Measurements from ENCODE around the gene LRRC49.

LRRC49 gene

GRCh38 chr15:70892002-70892911 lies at the start of gene LRRC49, which contains the start of gene THAP10:
TSS of gene LRRC49 (plus strand) at chr15:70892826. CDS start at chr15:70892895, 69 bp downstream.
TSS of gene THAP10 (minus strand) at chr15:70892433. CDS start at chr15:70892272, 161 bp downstream.
- peak; percentile 33 for DNase-seq (ENCODE audit: low spot score)
- H3K9me3 Mint-ChIP-seq, result no peaks in the 10 kb centered on the region
- peaks cover 55% of the 10 kb centered on the region for H3K27me3 Mint-ChIP-seq (ENCODE audit: low read depth)
- peaks cover 9% of the 10 kb centered on the region for H3K4me1 Mint-ChIP-seq (ENCODE audit: low read depth)
- no peaks in the 10 kb centered on the region for H3K36me3 Mint-ChIP-seq (ENCODE audit: low read depth)
- H3K4me3 Mint-ChIP-seq, result peak within 1 kb of the TSS; percentile 87
- no peak within 1 kb of the TSS for H3K27ac Mint-ChIP-seq

- no peaks in the 10 kb centered on the region for H3K4me1 Mint-ChIP-seq (ENCODE audit: low read depth)
- no peak for DNase-seq (ENCODE audit: low spot score)
- no peaks in the 10 kb centered on the region for H3K36me3 Mint-ChIP-seq (ENCODE audit: low read depth)
- peaks cover 24% of the 10 kb centered on the region for H3K27me3 Mint-ChIP-seq (ENCODE audit: low read depth)
- H3K9me3 Mint-ChIP-seq, result no peaks in the 10 kb centered on the region
- no peak overlapping the region for H3K27ac Mint-ChIP-seq
- H3K4me3 Mint-ChIP-seq, result no peak overlapping the region
These were observed 46.8 kb upstream of the LRRC49 start for GRCh38 chr15:70845602-70846360.

- H3K4me3 Mint-ChIP-seq, result no peak overlapping the region
- no peak for DNase-seq (ENCODE audit: low spot score)
- H3K27ac Mint-ChIP-seq, result no peak overlapping the region
- H3K9me3 Mint-ChIP-seq, result no peaks in the 10 kb centered on the region
- no peaks in the 10 kb centered on the region for H3K36me3 Mint-ChIP-seq (ENCODE audit: low read depth)
- peaks cover 3% of the 10 kb centered on the region for H3K4me1 Mint-ChIP-seq (ENCODE audit: low read depth)
- H3K27me3 Mint-ChIP-seq (ENCODE audit: low read depth), result peaks cover 72% of the 10 kb centered on the region
These were observed 40.7 kb upstream of the LRRC49 start for GRCh38 chr15:70851889-70852288.

- no peak overlapping the region for H3K27ac Mint-ChIP-seq
- no peaks in the 10 kb centered on the region for H3K9me3 Mint-ChIP-seq
- no peak for DNase-seq (ENCODE audit: low spot score)
- peaks cover 3% of the 10 kb centered on the region for H3K4me1 Mint-ChIP-seq (ENCODE audit: low read depth)
- peak overlapping the region; percentile 25 for H3K4me3 Mint-ChIP-seq
- H3K36me3 Mint-ChIP-seq (ENCODE audit: low read depth), result no peaks in the 10 kb centered on the region
- H3K27me3 Mint-ChIP-seq (ENCODE audit: low read depth), result peaks cover 72% of the 10 kb centered on the region
These were observed 39.9 kb upstream of the LRRC49 start for GRCh38 chr15:70852501-70853317.

- Mint-ChIP-seq H3K27me3 (ENCODE audit: low read depth) (peaks cover 70% of the 10 kb centered on the region), H3K27ac (no peak overlapping the region), H3K36me3 (ENCODE audit: low read depth) (no peaks in the 10 kb centered on the region), H3K4me3 (peak overlapping the region; percentile 25), H3K4me1 (ENCODE audit: low read depth) (peaks cover 3% of the 10 kb centered on the region), H3K9me3 (no peaks in the 10 kb centered on the region)
- no peak for DNase-seq (ENCODE audit: low spot score)
These were observed 39.2 kb upstream of the LRRC49 start for GRCh38 chr15:70853318-70853972.

GRCh38 chr15:70853973-70854665 lies 38.5 kb upstream of the LRRC49 start, which contains the start of gene LARP6:
TSS of gene LARP6 (minus strand) at chr15:70854157. CDS start at chr15:70854088, 69 bp downstream.
- no peak for DNase-seq (ENCODE audit: low spot score)
- Mint-ChIP-seq H3K9me3 (no peaks in the 10 kb centered on the region), H3K27me3 (ENCODE audit: low read depth) (peaks cover 68% of the 10 kb centered on the region), H3K4me1 (ENCODE audit: low read depth) (peaks cover 3% of the 10 kb centered on the region), H3K4me3 (peak within 1 kb of the TSS; percentile 77), H3K36me3 (ENCODE audit: low read depth) (no peaks in the 10 kb centered on the region), H3K27ac (no peak within 1 kb of the TSS)

GRCh38 chr15:70854666-70854976 lies 38.0 kb upstream of the LRRC49 start:
- DNase-seq (ENCODE audit: low spot score), result no peak
- Mint-ChIP-seq H3K27ac (no peak overlapping the region), H3K4me3 (peak overlapping the region; percentile 77), H3K4me1 (ENCODE audit: low read depth) (peaks cover 3% of the 10 kb centered on the region), H3K27me3 (ENCODE audit: low read depth) (peaks cover 65% of the 10 kb centered on the region), H3K9me3 (no peaks in the 10 kb centered on the region), H3K36me3 (ENCODE audit: low read depth) (no peaks in the 10 kb centered on the region)

- Mint-ChIP-seq H3K4me3 (no peak overlapping the region), H3K27me3 (ENCODE audit: low read depth) (peaks cover 55% of the 10 kb centered on the region), H3K4me1 (ENCODE audit: low read depth) (peaks cover 3% of the 10 kb centered on the region), H3K27ac (no peak overlapping the region), H3K9me3 (no peaks in the 10 kb centered on the region), H3K36me3 (ENCODE audit: low read depth) (no peaks in the 10 kb centered on the region)
- no peak for DNase-seq (ENCODE audit: low spot score)
These were observed 36.9 kb upstream of the LRRC49 start for GRCh38 chr15:70855764-70856163.

GRCh38 chr15:70856177-70856883 lies 36.3 kb upstream of the LRRC49 start:
- H3K27ac Mint-ChIP-seq, result no peak overlapping the region
- no peaks in the 10 kb centered on the region for H3K9me3 Mint-ChIP-seq
- H3K4me3 Mint-ChIP-seq, result no peak overlapping the region
- peaks cover 3% of the 10 kb centered on the region for H3K4me1 Mint-ChIP-seq (ENCODE audit: low read depth)
- no peak for DNase-seq (ENCODE audit: low spot score)
- H3K36me3 Mint-ChIP-seq (ENCODE audit: low read depth), result no peaks in the 10 kb centered on the region
- H3K27me3 Mint-ChIP-seq (ENCODE audit: low read depth), result peaks cover 49% of the 10 kb centered on the region

GRCh38 chr15:70856884-70857561 lies 35.6 kb upstream of the LRRC49 start:
- no peaks in the 10 kb centered on the region for H3K36me3 Mint-ChIP-seq (ENCODE audit: low read depth)
- no peaks in the 10 kb centered on the region for H3K9me3 Mint-ChIP-seq
- DNase-seq (ENCODE audit: low spot score), result no peak
- peaks cover 3% of the 10 kb centered on the region for H3K4me1 Mint-ChIP-seq (ENCODE audit: low read depth)
- H3K4me3 Mint-ChIP-seq, result no peak overlapping the region
- H3K27ac Mint-ChIP-seq, result no peak overlapping the region
- peaks cover 42% of the 10 kb centered on the region for H3K27me3 Mint-ChIP-seq (ENCODE audit: low read depth)

- no peak overlapping the region for H3K27ac Mint-ChIP-seq
- DNase-seq (ENCODE audit: low spot score), result no peak
- H3K4me3 Mint-ChIP-seq, result no peak overlapping the region
- no peaks in the 10 kb centered on the region for H3K9me3 Mint-ChIP-seq
- H3K4me1 Mint-ChIP-seq (ENCODE audit: low read depth), result peaks cover 3% of the 10 kb centered on the region
- no peaks in the 10 kb centered on the region for H3K36me3 Mint-ChIP-seq (ENCODE audit: low read depth)
- peaks cover 35% of the 10 kb centered on the region for H3K27me3 Mint-ChIP-seq (ENCODE audit: low read depth)
These were observed 34.9 kb upstream of the LRRC49 start for GRCh38 chr15:70857562-70858285.
